Natural killer cell (primary cell): ENCODE results near the gene MORF4L1. TPM values are rescaled to one million over a fixed set of nuclear protein-coding genes. Genes with fewer than 3 reads are reported as not detected.

Experiments
- ATAC-seq, 3 donors: fragments of 150-1000 bp in 2 of 3; fragments of 200-7000 bp in 1 of 3; cut with Tn5 transposase; 1 replicate in 1 of 3; 2 replicates in 2 of 3; pipeline ENCODE4 v1.10.0; 2021; ENCODE audit warnings: mild to moderate bottlenecking in 2 of 3, moderate library complexity in 2 of 3
- DNase-seq, 2 donors: peaks; one replicate each; pipeline versions ENCODE4 v3.0.0 to v3.0.0-alpha.2; 2013 to 2021; ENCODE audit warnings: mixed read lengths in 1 of 2
- H3K27ac ChIP-seq: one replicate; pipeline ENCODE4 v1.5.1; 2013; ENCODE audit warnings: mild to moderate bottlenecking, low read length
- H3K27me3 ChIP-seq: one replicate; pipeline ENCODE4 v1.6.1; 2013; ENCODE audit warnings: low read length; ENCODE audit not compliant: control insufficient read depth, insufficient read depth
- H3K36me3 ChIP-seq: one replicate; pipeline ENCODE4 v1.6.1; 2013; ENCODE audit warnings: low read length; ENCODE audit not compliant: control insufficient read depth, insufficient read depth
- H3K4me1 ChIP-seq: one replicate; pipeline ENCODE4 v1.6.1; 2013; ENCODE audit warnings: low read length; ENCODE audit not compliant: control insufficient read depth, insufficient read depth
- H3K4me3 ChIP-seq: one replicate; pipeline ENCODE4 v1.5.1; 2013; ENCODE audit warnings: low read length
- H3K9me3 ChIP-seq: one replicate; pipeline ENCODE4 v1.6.1; 2013; ENCODE audit warnings: low read length; ENCODE audit not compliant: control insufficient read depth, insufficient read depth
- H3K27ac Mint-ChIP-seq, 2 donors: one replicate each; pipeline ENCODE4 v1.8.0; 2022; ENCODE audit warnings: mild to moderate bottlenecking in 2 of 2, mixed read lengths in 2 of 2, moderate library complexity in 1 of 2
- H3K27me3 Mint-ChIP-seq, 2 donors: one replicate each; pipeline ENCODE4 v1.8.0; 2022; ENCODE audit warnings: low read depth in 2 of 2, mixed read lengths in 2 of 2
- H3K36me3 Mint-ChIP-seq: one replicate; pipeline ENCODE4 v1.8.0; 2022; ENCODE audit warnings: mixed read lengths
- H3K4me1 Mint-ChIP-seq, 2 donors: one replicate each; pipeline ENCODE4 v1.8.0; 2022; ENCODE audit warnings: mixed read lengths in 2 of 2
- H3K4me3 Mint-ChIP-seq: one replicate; pipeline ENCODE4 v1.8.0; 2022; ENCODE audit warnings: mild to moderate bottlenecking, moderate library complexity, mixed read lengths
- H3K9me3 Mint-ChIP-seq, 2 donors: one replicate each; pipeline ENCODE4 v1.8.0; 2022; ENCODE audit warnings: mixed read lengths in 2 of 2
- CTCF ChIP-seq: fragments of 200-600 bp; IDR thresholded peaks from one replicate; pipeline ENCODE4 v1.8.0; 2022; ENCODE audit warnings: antibody characterized with exemption
- WGBS: methylation state at CpG from one replicate; pipeline ENCODE4 v1.1.7; 2013; ENCODE audit warnings: missing lambda C conversion rate; ENCODE audit not compliant: insufficient coverage; 5-methylcytosine and 5-hydroxymethylcytosine counted together
- intact Hi-C: fragments of 100-400 bp; cut with micrococcal nuclease; formaldehyde crosslinking; loops from one replicate; pipeline ENCODE4 v1.14.2; 2022
- total RNA-seq, 4 donors: library from RNA; stranded (reverse); fragments of 120-200 nt in 1 of 4; gene quantifications; one replicate each; pipeline versions ENCODE4 v1.2.3 to v1.2.4, GENCODE V29; 2013 to 2022

The MORF4L1 gene
- total RNA-seq, 3 donors from 2014 or later (not counting 1 experiment from before 2014, with no cell fraction given), result 316 to 348 (median 329) TPM

DNA sequence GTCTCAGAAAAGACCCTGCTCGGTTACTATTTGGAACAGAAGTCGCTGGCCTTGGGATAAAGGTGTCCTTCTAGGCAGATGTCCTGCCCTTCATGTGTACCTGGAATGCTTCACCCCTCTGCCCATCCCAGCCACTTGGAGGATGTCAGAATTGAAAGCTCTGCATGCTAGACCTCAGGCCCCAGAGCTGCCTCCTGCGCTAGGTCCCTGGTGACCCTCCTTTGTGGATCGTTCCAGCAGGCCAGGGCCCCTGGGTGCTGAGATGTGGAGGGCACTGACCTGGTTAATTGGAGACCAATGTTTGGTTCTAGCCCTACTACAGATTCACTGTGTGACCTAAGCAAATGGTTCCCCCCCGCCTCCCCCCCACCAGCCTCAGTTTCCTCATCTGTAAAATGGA is 74.8 kb downstream of the MORF4L1 start:
- peaks cover 0 to 8% of the 10 kb centered on the region in 2 donors for H3K27me3 Mint-ChIP-seq
- Histone ChIP-seq H3K27ac (no peak overlapping the region), H3K4me1 (peaks cover 20% of the 10 kb centered on the region), H3K27me3 (peaks cover 4% of the 10 kb centered on the region), H3K4me3 (no peak overlapping the region), H3K9me3 (no peaks in the 10 kb centered on the region), H3K36me3 (no peaks in the 10 kb centered on the region)
- H3K9me3 Mint-ChIP-seq, result no peaks in the 10 kb centered on the region
- H3K4me3 Mint-ChIP-seq, result peak overlapping the region; percentile 40
- WGBS, result 97% methylated on average over 4 of the region's 5 CpGs
- intact Hi-C loops, result no loop called here
- H3K27ac Mint-ChIP-seq, result no peak overlapping the region
- peaks cover 0 to 9% of the 10 kb centered on the region in 2 donors for H3K4me1 Mint-ChIP-seq
- H3K36me3 Mint-ChIP-seq, result no peaks in the 10 kb centered on the region
- no peak for ATAC-seq
- TF ChIP-seq CTCF, result no peak
- DNase-seq, result no peak

Other genes with a start within 250 kb of the MORF4L1 start
- gene CHRNB4, start 231.7 kb upstream of the MORF4L1 start, total RNA-seq, result not detected
- gene ADAMTS7, start 61.4 kb upstream of the MORF4L1 start, total RNA-seq, result under 1 TPM in 2 of 3 donors, not detected in 1; 0.10 to 0.16 TPM
- 10 to 100 TPM in 1 of 3 donors, 1 to 10 TPM in 2; 8.8 to 18.1 (median 9.7) TPM for gene CTSH, start 72.2 kb downstream of the MORF4L1 start, total RNA-seq
- gene RASGRF1, start 217.9 kb downstream of the MORF4L1 start, total RNA-seq, result not detected